ENCODE results near the gene DUSP5.

The DUSP5 gene

DNA sequence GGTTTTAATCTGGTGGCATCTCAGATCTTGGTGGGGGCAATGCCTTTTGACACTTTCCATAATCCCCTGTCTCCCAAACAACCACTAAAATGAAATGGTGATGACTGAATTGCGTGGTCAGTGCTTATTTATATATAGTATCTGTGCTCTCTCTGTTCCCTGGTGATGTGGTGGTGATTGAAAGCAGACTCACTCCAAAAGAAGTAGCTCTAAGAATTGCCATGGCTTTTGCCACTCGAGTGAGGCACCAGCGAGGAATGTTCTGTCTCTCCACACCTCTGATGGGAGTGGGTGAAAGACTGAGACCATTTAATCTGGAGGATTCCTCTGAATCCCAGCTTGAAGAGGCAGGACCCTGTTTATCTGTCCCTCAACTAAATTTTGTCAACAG is 2.8 kb downstream of the DUSP5 start:
- no peak for DNase-seq (ENCODE audit: low read depth)

DNA sequence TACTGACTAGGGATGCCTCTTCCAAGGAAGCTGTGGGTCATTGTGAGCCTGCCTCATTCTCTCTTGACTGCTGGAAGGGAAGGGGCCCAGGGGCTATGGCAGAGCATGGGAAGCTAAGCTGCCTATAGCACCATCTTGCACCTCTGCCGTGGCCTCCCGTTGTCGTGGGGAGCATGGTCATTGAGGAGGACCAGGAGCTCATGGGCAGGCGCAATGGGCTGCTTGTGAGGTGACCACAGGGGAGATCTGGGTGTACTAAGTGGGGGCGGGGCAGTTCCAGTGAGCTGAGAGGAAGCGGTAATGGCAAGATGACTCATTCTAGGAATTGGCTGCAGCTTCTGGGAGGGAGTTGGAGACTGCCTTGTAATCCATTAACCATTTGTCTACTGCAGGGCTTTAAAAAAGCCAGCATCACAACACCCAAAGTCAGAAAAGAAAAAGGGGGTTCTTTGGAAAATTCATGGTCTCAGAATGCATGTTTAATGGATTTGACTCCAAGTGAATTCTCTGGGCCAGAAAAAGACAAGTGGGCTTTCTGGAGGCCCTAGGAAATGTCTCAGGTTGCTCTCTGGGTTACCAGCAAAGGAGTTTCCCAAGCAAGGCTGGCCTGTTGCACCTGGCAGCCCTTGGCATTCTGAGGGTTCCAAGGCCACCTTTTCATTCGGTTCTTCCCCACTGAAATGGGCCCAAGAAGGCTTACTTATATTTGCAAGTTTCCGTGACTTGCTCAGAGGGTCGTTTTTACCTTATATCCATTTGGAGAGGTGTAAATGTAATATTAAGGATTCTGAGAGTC is 3.6 kb downstream of the DUSP5 start:
- no peak for DNase-seq (ENCODE audit: low read depth)

DNA sequence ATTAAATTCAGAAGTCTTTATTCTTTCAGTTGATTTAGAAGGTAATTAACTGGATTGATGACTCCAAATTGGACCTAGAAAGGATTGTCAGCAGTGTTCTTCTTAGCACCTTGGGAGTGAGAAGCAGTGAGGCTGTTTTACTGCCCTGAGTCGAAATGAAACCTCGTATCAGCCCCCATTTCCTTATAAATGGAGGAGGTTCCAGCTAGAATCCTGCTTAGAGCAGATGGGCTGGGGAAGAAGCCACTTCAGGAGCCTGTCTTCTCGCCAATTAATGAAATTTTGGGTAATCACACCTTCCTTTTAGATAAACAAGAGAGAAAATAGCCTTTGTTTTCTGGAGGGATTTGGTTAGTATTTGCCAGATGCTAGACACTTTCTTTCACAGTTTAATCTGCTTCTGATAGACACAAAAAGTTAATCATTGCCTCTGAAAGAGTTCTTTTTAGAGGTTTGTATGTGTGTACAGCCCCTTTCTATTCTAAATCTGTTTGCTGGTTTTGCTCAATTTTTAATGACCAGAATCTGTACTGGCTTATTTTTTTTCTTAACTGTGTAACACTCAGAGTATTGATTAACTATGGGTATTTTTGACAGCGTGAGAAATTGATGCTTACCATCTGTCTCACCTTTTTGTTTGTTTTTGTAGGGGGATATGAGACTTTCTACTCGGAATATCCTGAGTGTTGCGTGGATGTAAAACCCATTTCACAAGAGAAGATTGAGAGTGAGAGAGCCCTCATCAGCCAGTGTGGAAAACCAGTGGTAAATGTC is 4.6 kb downstream of the DUSP5 start:
- no peak for DNase-seq (ENCODE audit: low read depth)

DNA sequence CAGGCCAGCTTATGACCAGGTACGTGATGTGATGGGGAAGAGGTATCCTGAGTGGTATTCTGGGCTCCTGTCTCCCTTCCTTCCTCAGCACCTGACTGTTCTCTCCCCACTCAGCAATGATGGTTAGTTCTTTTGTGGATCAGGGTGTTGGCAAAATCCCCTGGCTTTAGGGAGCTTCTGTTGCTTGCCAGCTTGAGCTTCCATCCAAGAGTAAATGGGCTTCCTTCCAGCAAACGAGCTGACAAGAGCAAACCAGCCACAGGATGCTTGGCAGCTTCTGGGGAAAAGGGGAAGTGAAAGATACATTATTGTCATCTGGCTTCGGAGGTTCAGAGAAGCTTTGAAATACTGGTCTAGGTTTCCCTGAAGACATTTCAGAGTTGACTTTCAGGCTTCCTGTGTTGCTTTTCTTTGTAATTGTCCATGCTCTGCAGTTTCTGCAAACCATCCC is 5.2 kb downstream of the DUSP5 start:
- no peak for DNase-seq (ENCODE audit: low read depth)

DNA sequence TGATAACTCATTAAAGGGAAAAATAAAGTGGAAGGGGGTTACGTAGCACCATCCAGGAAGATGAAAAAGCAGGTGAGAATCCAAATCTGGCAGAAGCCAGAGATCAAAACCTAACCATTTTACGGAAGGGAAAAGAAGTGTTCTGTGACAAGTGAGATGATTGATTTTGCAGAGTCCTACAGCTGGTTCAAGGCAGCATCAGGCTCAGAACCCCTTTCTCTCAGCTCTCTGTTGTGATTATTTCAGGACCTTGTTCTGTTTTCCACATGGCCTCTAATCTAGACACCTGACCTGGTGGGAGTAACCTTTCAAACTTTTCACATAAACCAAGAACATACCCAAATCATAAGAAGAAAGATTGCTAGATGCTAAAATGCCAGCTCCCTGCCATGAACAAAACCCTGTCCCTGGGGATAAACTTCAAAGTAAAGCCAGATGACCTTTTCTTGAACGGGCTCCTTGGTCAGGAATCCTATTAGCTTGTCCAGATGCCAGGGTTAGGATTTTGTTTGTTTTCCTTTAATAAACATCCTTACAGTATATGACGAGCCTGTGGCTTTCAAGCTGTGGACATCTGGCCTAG is 5.9 kb downstream of the DUSP5 start:
- no peak for DNase-seq (ENCODE audit: low read depth)

DNA sequence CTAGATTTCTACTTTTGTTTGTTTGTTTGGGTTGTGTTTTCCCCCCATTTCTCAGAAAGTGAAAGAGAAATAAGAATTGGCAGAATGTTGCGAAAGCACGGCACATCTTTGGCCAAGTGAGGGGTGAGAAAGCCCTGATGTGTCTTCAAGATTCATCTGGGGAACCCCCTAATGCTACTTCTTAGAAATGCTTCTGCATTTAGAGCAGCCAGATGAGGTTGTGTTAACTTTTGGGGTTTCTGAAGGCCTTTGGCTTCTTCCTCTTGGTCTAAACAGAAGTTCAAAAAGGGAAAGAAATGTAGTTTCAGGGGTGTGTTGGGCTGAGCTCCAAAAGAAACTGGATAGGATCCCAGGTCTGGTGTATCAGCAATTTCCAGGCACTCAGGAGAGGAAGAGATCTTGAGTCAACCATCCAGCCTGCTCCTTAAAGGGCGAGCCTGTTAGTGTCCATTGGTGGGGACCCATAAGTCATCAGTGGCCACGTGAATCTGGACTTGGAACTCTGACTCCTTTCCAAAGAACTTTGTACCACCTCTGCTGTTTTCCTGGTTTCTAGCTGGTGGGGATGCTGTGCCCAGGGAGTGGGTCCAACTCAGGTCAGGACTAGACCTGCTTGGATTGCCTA is 6.5 kb downstream of the DUSP5 start:
- DNase-seq (ENCODE audit: low read depth) = no peak

DNA sequence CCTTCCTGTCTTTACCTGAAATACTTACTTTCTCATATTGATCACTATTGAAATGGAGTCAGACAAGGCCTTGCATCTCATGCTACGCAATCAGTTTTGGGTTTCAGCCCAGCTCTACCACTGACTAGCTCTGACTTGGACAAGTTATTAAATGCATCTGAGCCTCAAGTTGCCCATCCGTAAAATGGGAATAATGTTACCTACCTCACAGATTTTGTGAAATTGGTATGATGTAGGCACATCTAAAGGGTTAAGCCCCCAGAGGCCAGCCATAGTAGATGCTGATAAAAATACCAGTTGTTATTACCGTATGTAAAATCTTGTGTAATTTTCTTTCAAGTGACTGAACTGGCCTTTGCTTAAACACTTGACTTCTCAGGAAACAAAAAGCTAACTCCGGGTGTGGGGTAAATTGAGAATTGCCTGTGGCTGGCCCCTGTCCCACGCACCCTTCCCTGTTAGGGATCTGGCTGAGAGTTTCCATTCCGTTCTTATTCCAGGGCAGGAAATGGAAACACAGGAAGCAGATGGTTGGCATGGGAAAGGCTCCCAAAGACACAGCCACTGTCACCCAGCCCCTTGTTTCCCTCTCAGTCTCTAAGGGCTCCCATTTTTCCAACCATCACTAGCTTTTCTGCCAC is 7.5 kb downstream of the DUSP5 start:
- no peak for DNase-seq (ENCODE audit: low read depth)

DNA sequence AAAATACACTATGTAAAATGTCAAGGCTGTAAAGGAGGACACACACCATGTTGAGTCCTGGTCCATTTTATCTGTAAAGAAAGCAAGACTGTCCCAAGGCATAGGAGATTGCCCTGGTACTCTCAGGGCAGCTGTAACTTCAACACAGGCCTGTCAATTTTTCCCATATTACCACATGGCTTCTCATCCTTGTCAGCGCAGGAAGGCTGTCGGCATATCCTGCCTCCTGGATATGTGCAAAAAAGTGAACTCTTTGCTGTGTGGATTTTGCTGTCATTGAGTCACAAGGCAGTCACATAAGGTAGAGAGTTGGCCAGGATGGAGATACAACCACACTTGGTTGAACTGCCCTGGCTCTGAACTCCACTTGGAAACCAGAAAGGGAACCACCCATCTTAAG is 8.7 kb downstream of the DUSP5 start:
- DNase-seq (ENCODE audit: low read depth) = no peak

DNA sequence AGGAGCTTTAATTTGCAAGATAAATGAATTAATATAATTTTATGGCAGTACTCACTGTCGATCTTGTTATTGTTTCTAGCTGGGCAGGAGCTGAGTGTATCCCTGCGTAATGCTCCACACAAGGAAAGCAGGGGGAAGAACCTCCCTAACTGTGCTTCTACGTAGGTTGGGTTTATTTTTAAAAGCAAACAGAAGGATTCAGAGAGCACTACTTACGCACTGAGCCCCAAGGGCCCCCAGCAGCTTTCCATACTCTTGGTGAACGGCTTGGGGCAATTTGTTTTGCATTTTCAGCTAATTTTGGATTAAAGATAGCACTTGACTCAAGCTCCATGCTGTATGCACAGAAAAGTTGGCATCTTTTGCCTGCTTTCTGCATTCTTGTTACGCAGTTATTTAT is 9.6 kb downstream of the DUSP5 start:
- DNase-seq (ENCODE audit: low read depth) = no peak

DNA sequence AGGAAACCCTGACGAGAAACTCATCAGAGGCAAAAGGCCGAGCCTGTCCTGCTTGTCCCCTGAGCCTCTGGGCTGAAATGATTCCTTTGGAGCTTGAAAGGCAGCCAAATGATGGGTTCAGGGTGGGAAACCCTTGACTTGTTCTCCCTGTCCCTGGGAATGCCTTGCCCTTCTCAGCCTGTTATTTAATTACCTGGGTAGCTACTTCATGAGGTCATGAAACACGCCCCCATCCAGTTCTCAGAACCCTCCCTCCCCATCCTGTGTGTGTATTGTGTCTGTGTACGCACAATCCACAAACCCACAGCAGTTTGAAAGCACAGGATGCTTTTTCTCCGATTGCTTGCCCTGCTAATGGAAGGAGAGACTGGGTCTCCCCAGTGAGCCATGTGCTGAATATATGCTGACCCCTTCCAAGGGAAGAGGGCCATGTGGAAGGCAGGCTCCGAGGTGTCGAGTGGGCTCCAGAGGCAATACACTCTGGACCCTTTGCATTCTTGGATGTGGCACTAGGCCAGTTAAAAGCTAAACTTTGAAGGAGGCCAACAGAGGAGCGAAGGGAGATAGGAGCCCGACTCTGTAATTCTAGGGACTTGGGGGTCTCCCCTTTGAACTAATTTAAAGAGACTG is 10.6 kb downstream of the DUSP5 start:
- DNase-seq (ENCODE audit: low read depth) = no peak

DNA sequence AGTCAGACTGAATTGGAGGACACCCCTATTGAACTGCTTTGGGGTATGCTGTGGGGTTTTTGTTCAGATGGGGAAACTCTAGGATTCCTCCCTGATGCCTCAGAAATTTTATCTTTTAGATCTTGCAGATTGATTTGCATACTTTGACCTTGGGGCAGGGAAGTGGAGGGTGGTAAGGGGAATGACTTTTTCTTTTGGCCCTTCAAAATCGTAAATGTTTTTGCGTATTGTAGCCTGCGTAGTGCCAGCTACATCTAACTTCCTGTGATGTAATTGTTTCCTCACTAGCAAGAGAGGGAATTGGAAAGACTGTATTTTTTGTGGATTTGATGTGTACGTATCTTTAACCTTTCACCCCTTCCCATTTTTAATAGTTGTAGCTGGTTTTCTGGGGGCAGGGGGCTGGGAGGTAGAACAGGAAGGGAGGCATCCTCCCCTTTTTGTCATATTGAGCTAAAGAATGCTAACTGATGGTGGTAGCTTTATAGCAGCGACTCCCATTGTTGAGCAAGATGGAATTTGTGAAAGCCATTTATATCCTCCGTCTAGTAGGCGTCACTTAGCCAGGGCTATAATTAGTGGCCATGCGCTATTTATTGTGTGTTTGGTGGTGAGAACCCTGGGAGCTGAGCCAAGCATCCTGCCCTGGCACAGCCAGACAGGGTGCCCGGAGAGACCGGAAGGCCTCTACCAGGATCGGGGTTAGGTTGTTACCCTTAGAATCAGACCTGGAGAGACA is 11.3 kb downstream of the DUSP5 start:
- no peak for DNase-seq (ENCODE audit: low read depth)

DNA sequence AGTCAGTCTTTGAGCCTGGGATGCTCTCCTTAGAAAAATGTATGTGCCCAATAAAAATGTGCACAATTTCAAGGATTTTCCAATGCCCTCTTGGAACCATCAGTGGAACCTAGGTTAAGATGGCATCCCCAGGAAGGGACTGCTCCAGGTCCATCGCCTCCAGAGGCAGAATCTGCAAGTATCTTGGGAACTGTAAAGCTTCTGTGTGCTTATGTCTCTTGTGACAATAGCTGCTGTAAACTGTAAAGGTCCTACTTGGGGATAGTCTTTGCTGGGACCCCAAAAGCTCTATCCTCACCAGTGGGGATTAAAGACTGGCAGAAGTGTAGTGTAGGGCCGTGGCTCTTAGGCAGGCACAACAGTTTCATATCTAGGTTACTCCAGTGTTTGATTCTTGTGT is 11.9 kb downstream of the DUSP5 start:
- DNase-seq (ENCODE audit: low read depth) = no peak

DNA sequence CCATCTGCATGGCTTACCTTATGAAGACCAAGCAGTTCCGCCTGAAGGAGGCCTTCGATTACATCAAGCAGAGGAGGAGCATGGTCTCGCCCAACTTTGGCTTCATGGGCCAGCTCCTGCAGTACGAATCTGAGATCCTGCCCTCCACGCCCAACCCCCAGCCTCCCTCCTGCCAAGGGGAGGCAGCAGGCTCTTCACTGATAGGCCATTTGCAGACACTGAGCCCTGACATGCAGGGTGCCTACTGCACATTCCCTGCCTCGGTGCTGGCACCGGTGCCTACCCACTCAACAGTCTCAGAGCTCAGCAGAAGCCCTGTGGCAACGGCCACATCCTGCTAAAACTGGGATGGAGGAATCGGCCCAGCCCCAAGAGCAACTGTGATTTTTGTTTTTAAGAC is 12.4 kb downstream of the DUSP5 start:
- no peak for DNase-seq (ENCODE audit: low read depth)

DNA sequence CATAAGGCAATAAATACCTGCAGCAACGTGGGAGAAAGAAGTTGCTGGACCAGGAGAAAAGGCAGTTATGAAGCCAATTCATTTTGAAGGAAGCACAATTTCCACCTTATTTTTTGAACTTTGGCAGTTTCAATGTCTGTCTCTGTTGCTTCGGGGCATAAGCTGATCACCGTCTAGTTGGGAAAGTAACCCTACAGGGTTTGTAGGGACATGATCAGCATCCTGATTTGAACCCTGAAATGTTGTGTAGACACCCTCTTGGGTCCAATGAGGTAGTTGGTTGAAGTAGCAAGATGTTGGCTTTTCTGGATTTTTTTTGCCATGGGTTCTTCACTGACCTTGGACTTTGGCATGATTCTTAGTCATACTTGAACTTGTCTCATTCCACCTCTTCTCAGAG is 13.0 kb downstream of the DUSP5 start:
- DNase-seq (ENCODE audit: low read depth) = no peak

DNA sequence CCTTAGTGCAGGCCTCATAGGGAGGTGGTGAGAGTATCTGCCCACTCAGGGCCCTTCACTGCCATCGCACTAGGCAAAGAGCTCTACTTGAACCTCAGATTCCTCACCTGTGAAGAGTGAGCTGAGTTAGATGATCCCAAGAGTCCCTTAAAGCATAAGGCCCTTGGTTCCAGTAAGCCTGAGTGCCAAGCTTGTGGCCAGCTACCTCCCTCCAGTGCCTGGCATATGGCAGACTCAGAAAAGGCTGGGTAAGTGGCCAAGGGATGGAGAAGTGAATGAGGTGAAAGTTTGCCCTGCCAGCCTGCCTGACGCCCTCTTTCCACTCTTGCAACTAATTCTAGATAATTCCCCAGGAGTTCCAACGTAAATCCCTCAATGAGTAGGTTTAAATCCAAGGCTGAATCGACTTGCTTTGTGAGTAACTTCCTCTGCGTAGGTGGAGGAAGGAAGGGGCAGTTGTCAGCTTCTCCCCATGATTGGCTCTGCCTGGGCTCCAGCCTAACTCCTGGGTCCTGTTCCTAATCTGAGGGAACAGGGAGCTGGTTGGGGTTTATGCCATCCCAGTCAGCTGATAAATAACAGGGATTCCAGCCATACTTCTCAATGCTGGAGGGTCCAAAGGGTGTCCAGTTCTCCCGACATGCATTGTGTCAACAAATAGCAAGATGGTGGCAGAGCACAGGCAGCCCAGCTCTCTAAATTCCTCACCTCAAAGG is 14.2 kb downstream of the DUSP5 start:
- no peak for DNase-seq (ENCODE audit: low read depth)

DNA sequence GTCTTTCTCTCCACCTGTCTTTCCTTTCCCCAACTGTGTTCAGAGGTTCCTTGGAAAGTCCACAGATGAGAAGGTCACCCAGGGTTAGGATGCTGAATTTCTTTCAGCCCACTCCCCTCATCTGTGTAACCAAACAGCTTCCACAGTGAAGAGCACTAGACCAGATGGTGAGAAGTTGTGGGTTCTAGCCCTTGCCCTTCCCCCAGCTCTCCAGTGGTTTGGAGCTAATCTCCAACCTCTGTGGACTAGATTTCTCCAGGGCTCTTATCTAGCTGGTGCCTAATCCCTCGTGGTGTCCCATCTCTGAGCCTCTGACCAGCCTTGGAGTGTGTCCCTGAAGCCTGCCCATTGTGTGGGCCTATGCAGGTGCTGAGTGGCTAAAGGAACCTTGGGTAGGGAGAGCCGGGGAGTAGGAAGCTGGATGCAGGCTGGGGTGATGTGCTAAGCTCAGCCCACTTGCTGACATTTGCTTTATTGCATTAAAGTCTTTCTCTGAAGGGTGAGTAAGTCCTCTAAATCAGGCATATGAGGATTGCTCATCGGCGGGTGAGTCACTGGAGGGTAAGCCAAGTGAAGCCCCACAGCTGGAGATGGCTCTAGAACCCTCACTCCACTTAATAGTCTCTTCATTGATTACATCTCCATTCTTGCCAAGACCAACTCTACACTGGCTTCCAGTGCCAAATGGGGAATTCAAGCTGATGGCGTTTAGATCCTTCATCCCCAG is 14.9 kb downstream of the DUSP5 start:
- no peak for DNase-seq (ENCODE audit: low read depth)

DNA sequence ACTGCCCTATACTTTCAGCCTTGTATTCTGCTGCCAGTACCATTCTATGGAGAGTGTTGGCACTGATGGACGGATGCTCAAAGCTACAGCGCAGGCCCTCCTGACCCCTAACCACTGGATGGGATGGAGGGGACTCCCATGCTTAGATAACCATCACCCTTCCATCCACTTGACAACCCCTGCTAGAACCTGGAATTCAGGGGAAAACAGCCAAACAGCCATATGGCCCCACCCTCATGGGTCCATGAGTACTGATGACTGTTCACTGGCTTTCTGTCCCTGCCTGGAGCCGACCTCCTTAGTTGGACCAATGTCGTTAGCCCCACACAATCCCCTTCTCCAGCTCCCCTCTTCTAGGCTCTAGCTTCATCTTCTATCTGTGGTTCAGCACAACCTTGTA is 16.2 kb downstream of the DUSP5 start:
- DNase-seq (ENCODE audit: low read depth) = no peak

DNA sequence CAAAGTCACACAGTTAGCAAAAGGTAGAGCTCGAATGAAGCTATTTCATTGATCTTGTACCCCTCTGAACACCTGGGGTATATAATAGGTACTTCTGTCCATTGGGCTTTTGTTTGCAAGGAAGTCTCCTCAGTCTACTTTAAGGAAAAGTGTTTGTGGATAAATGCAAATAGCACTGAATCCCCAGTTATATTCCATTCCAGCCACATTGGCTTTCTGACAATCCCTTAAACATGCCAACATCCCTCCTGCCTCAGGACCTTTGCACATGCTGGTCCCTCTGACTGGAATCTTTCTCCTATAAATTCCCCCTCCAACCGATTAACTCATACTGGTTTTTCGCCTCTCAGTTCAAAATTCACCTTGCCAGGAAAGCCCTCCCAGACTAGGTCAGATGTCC is 17.1 kb downstream of the DUSP5 start:
- no peak for DNase-seq (ENCODE audit: low read depth)

DNA sequence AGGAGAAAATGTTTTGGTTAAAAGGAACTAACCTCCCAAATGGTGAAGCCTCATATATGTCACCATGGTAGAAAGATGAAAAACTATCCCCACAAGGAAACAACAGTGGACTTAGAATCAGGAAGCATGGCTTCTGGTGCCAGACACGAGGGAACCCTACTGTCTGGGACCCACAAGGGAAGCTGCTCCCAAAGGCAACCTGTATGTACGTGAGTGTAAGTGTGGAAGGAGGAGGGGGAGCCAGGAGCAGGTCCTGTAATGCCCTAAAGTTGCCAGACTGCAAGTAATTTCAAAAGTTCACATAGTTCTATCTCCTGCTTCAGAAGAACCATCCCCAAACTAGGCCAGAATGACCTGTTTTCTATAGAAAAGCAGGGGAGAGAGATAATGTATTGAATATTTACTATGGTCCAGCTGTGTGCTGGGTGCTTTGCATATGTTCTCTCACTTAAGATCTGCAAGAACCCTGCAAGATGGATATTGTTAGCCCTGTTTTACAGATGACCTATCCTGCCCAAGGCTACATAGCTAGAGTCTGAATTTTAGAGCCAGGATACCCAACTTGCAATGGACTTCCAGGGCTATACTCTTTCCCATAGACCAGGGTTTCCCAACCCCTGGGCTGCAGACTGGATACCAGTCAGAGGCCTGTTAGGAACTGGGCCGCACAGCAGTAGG is 19.2 kb downstream of the DUSP5 start:
- DNase-seq (ENCODE audit: low read depth) = no peak
